ENCODE results near the gene INKA2.

- TF ChIP-seq ELF1 (IDR thresholded peaks at IDR 0.05): no peak
- no peak for TF ChIP-seq POLR2AphosphoS5 (IDR thresholded peaks at IDR 0.05; ENCODE audit: low read depth, low read length)
- TF ChIP-seq, protein P1, sequence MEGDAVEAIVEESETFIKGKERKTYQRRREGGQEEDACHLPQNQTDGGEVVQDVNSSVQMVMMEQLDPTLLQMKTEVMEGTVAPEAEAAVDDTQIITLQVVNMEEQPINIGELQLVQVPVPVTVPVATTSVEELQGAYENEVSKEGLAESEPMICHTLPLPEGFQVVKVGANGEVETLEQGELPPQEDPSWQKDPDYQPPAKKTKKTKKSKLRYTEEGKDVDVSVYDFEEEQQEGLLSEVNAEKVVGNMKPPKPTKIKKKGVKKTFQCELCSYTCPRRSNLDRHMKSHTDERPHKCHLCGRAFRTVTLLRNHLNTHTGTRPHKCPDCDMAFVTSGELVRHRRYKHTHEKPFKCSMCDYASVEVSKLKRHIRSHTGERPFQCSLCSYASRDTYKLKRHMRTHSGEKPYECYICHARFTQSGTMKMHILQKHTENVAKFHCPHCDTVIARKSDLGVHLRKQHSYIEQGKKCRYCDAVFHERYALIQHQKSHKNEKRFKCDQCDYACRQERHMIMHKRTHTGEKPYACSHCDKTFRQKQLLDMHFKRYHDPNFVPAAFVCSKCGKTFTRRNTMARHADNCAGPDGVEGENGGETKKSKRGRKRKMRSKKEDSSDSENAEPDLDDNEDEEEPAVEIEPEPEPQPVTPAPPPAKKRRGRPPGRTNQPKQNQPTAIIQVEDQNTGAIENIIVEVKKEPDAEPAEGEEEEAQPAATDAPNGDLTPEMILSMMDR (IDR thresholded peaks at IDR 0.05): no peak
- TF ChIP-seq FOXM1 (IDR thresholded peaks at IDR 0.05; ENCODE audit: low read depth): no peak
- TF ChIP-seq, protein P2, sequence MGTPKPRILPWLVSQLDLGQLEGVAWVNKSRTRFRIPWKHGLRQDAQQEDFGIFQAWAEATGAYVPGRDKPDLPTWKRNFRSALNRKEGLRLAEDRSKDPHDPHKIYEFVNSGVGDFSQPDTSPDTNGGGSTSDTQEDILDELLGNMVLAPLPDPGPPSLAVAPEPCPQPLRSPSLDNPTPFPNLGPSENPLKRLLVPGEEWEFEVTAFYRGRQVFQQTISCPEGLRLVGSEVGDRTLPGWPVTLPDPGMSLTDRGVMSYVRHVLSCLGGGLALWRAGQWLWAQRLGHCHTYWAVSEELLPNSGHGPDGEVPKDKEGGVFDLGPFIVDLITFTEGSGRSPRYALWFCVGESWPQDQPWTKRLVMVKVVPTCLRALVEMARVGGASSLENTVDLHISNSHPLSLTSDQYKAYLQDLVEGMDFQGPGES (IDR thresholded peaks at IDR 0.05; ENCODE audit: low read depth, low read length): no peak
- no peak for TF ChIP-seq RXRA (IDR thresholded peaks at IDR 0.05; ENCODE audit: borderline replicate concordance, low read depth)
- no peak for TF ChIP-seq EZH2phosphoT487 (IDR thresholded peaks at IDR 0.05; ENCODE audit: borderline replicate concordance, low read depth)
- TF ChIP-seq GABPA (IDR thresholded peaks at IDR 0.05; ENCODE audit: low read depth): no peak
- TF ChIP-seq, protein P3, sequence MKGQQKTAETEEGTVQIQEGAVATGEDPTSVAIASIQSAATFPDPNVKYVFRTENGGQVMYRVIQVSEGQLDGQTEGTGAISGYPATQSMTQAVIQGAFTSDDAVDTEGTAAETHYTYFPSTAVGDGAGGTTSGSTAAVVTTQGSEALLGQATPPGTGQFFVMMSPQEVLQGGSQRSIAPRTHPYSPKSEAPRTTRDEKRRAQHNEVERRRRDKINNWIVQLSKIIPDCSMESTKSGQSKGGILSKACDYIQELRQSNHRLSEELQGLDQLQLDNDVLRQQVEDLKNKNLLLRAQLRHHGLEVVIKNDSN (IDR thresholded peaks at IDR 0.05; ENCODE audit: borderline replicate concordance, low read depth): no peak
- no peak for TF ChIP-seq TCF12 (IDR thresholded peaks at IDR 0.05)
- no peak for TF ChIP-seq TAF1 (IDR thresholded peaks at IDR 0.05; ENCODE audit: borderline replicate concordance, low read depth, low read length)
Measured at GRCh38 chr1:111720274-111720976, 18.8 kb downstream of the INKA2 start.
